Activated T-cell treated with anti-CD3 and anti-CD28 coated beads, Interleukin-2, amount 50 U/mL, for 72 hours (primary cell): ENCODE measurements around the gene MICALL2. TPM values are rescaled to one million over a fixed set of nuclear protein-coding genes. Genes with fewer than 3 reads are reported as not detected.

Experiments used
- ATAC-seq, 2 donors: fragments of 150-1000 bp; cut with Tn5 transposase; replicated peaks in 1 of 2; 2 replicates each; pipeline ENCODE4 v1.10.0; 2021; ENCODE audit warnings: moderate library complexity in 2 of 2, mild to moderate bottlenecking in 1 of 2
- DNase-seq, 2 donors: peaks; one replicate each; pipeline ENCODE4 v3.0.0; 2021 to 2022; ENCODE audit warnings: mixed read lengths in 1 of 2
- H3K27ac Mint-ChIP-seq: one replicate; pipeline ENCODE4 v1.8.0; 2022; ENCODE audit warnings: mild to moderate bottlenecking, moderate library complexity, mixed read lengths
- H3K27me3 Mint-ChIP-seq: one replicate; pipeline ENCODE4 v1.8.0; 2022; ENCODE audit warnings: low read depth, mixed read lengths
- H3K36me3 Mint-ChIP-seq, 2 donors: one replicate each; pipeline ENCODE4 v1.8.0; 2022; ENCODE audit warnings: mixed read lengths in 2 of 2, mild to moderate bottlenecking in 1 of 2; ENCODE audit not compliant: insufficient read depth in 2 of 2
- H3K4me1 Mint-ChIP-seq: one replicate; pipeline ENCODE4 v1.8.0; 2022; ENCODE audit warnings: low read depth, mixed read lengths
- H3K4me3 Mint-ChIP-seq, 2 donors: one replicate each; pipeline ENCODE4 v1.8.0; 2022; ENCODE audit warnings: mild to moderate bottlenecking in 2 of 2, mixed read lengths in 2 of 2, moderate library complexity in 2 of 2
- H3K9me3 Mint-ChIP-seq, 2 donors: one replicate each; pipeline ENCODE4 v1.8.0; 2022; ENCODE audit warnings: mixed read lengths in 2 of 2
- total RNA-seq, 2 donors: library from RNA; stranded (reverse); gene quantifications; one replicate each; pipeline ENCODE4 v1.2.3, GENCODE V29; 2022

MICALL2 gene
- total RNA-seq, 2 donors from 2014 or later, result 3.5 to 3.7 TPM

GRCh38 chr7:1497293-1497927 lies 38.1 kb upstream of the MICALL2 start:
- Mint-ChIP-seq H3K4me3 (no peak overlapping the region), H3K36me3 (peaks cover 3 to 6% of the 10 kb centered on the region in 2 donors), H3K9me3 (no peaks in the 10 kb centered on the region), H3K27ac (no peak overlapping the region), H3K27me3 (no peaks in the 10 kb centered on the region), H3K4me1 (peaks cover 20% of the 10 kb centered on the region)
- no peak for DNase-seq
- ATAC-seq, result no peak

GRCh38 chr7:1496531-1497292 lies 37.4 kb upstream of the MICALL2 start:
- Mint-ChIP-seq H3K4me3 (no peak overlapping the region), H3K36me3 (no peaks in the 10 kb centered on the region)

GRCh38 chr7:1495564-1496242 lies 36.4 kb upstream of the MICALL2 start:
- Mint-ChIP-seq H3K4me1 (peaks cover 5% of the 10 kb centered on the region), H3K36me3 (peaks cover 0 to 4% of the 10 kb centered on the region in 2 donors), H3K27me3 (no peaks in the 10 kb centered on the region), H3K9me3 (no peaks in the 10 kb centered on the region), H3K4me3 (no peak overlapping the region), H3K27ac (no peak overlapping the region)
- DNase-seq (no peak), ATAC-seq (no peak)

More at GRCh38 chr7:1496531-1497292, 37.4 kb upstream of the MICALL2 start:
- Mint-ChIP-seq H3K4me1 (peaks cover 13% of the 10 kb centered on the region), H3K27me3 (no peaks in the 10 kb centered on the region), H3K9me3 (no peaks in the 10 kb centered on the region), H3K27ac (no peak overlapping the region)
- no peak for ATAC-seq
- no peak for DNase-seq

- no peaks in the 10 kb centered on the region for H3K4me1 Mint-ChIP-seq
- no peaks in the 10 kb centered on the region for H3K9me3 Mint-ChIP-seq
- DNase-seq, result no peak
- no peak overlapping the region for H3K27ac Mint-ChIP-seq
- peaks cover 0 to 7% of the 10 kb centered on the region in 2 donors for H3K36me3 Mint-ChIP-seq
- ATAC-seq, result no peak
- H3K27me3 Mint-ChIP-seq, result no peaks in the 10 kb centered on the region
- no peak overlapping the region for H3K4me3 Mint-ChIP-seq
These were observed 35.7 kb upstream of the MICALL2 start for GRCh38 chr7:1494866-1495563.

- ATAC-seq (no peak), DNase-seq (no peak)
- no peaks in the 10 kb centered on the region for H3K27me3 Mint-ChIP-seq
- no peak overlapping the region for H3K27ac Mint-ChIP-seq
- H3K4me3 Mint-ChIP-seq, result no peak overlapping the region
- no peaks in the 10 kb centered on the region for H3K9me3 Mint-ChIP-seq
- H3K4me1 Mint-ChIP-seq, result no peaks in the 10 kb centered on the region
- peaks cover 0 to 7% of the 10 kb centered on the region in 2 donors for H3K36me3 Mint-ChIP-seq
These were observed 35.2 kb upstream of the MICALL2 start for GRCh38 chr7:1494447-1494846.

GRCh38 chr7:1493571-1493970 lies 34.3 kb upstream of the MICALL2 start:
- H3K27ac Mint-ChIP-seq, result no peak overlapping the region
- H3K4me1 Mint-ChIP-seq, result no peaks in the 10 kb centered on the region
- H3K27me3 Mint-ChIP-seq, result no peaks in the 10 kb centered on the region
- no peaks in the 10 kb centered on the region for H3K9me3 Mint-ChIP-seq
- no peak for DNase-seq
- peaks cover 0 to 9% of the 10 kb centered on the region in 2 donors for H3K36me3 Mint-ChIP-seq
- ATAC-seq, result no peak
- no peak overlapping the region for H3K4me3 Mint-ChIP-seq

GRCh38 chr7:1493129-1493528 lies 33.9 kb upstream of the MICALL2 start:
- H3K27me3 Mint-ChIP-seq, result no peaks in the 10 kb centered on the region
- ATAC-seq (no peak), DNase-seq (no peak)
- H3K9me3 Mint-ChIP-seq, result no peaks in the 10 kb centered on the region
- no peak overlapping the region for H3K4me3 Mint-ChIP-seq
- H3K4me1 Mint-ChIP-seq, result no peaks in the 10 kb centered on the region
- no peak overlapping the region for H3K27ac Mint-ChIP-seq
- peaks cover 0 to 10% of the 10 kb centered on the region in 2 donors for H3K36me3 Mint-ChIP-seq

- no peaks in the 10 kb centered on the region for H3K9me3 Mint-ChIP-seq
- no peaks in the 10 kb centered on the region for H3K27me3 Mint-ChIP-seq
- H3K27ac Mint-ChIP-seq, result no peak overlapping the region
- ATAC-seq (no peak), DNase-seq (no peak)
- no peak overlapping the region for H3K4me3 Mint-ChIP-seq
- peaks cover 0 to 10% of the 10 kb centered on the region in 2 donors for H3K36me3 Mint-ChIP-seq
- no peaks in the 10 kb centered on the region for H3K4me1 Mint-ChIP-seq
These were observed 33.4 kb upstream of the MICALL2 start for GRCh38 chr7:1492640-1493039.

- Mint-ChIP-seq H3K4me3 (no peak overlapping the region), H3K27me3 (no peaks in the 10 kb centered on the region), H3K27ac (no peak overlapping the region), H3K9me3 (no peaks in the 10 kb centered on the region), H3K4me1 (no peaks in the 10 kb centered on the region), H3K36me3 (peaks cover 0 to 10% of the 10 kb centered on the region in 2 donors)
- DNase-seq (no peak), ATAC-seq (no peak)
These were observed 33.0 kb upstream of the MICALL2 start for GRCh38 chr7:1492221-1492620.

GRCh38 chr7:1490837-1491236 lies 31.6 kb upstream of the MICALL2 start:
- H3K4me1 Mint-ChIP-seq, result no peaks in the 10 kb centered on the region
- no peak for DNase-seq
- peaks cover 0 to 12% of the 10 kb centered on the region in 2 donors for H3K36me3 Mint-ChIP-seq
- ATAC-seq, result no peak
- no peaks in the 10 kb centered on the region for H3K27me3 Mint-ChIP-seq
- H3K27ac Mint-ChIP-seq, result no peak overlapping the region
- no peaks in the 10 kb centered on the region for H3K9me3 Mint-ChIP-seq
- no peak overlapping the region for H3K4me3 Mint-ChIP-seq

- Mint-ChIP-seq H3K4me3 (no peak overlapping the region), H3K27ac (no peak overlapping the region), H3K36me3 (peaks cover 0 to 12% of the 10 kb centered on the region in 2 donors), H3K4me1 (no peaks in the 10 kb centered on the region), H3K27me3 (no peaks in the 10 kb centered on the region), H3K9me3 (no peaks in the 10 kb centered on the region)
- DNase-seq, result no peak
- no peak for ATAC-seq
These were observed 30.1 kb upstream of the MICALL2 start for GRCh38 chr7:1489336-1489735.

GRCh38 chr7:1488016-1488415 lies 28.7 kb upstream of the MICALL2 start:
- no peak overlapping the region for H3K4me3 Mint-ChIP-seq
- H3K27me3 Mint-ChIP-seq, result no peaks in the 10 kb centered on the region
- peaks cover 0 to 12% of the 10 kb centered on the region in 2 donors for H3K36me3 Mint-ChIP-seq
- H3K27ac Mint-ChIP-seq, result no peak overlapping the region
- H3K4me1 Mint-ChIP-seq, result no peaks in the 10 kb centered on the region
- no peak for DNase-seq
- no peaks in the 10 kb centered on the region for H3K9me3 Mint-ChIP-seq
- no peak for ATAC-seq

GRCh38 chr7:1487466-1487865 lies 28.2 kb upstream of the MICALL2 start:
- Mint-ChIP-seq H3K27ac (no peak overlapping the region), H3K27me3 (no peaks in the 10 kb centered on the region), H3K4me3 (no peak overlapping the region), H3K36me3 (peaks cover 0 to 12% of the 10 kb centered on the region in 2 donors), H3K4me1 (no peaks in the 10 kb centered on the region), H3K9me3 (no peaks in the 10 kb centered on the region)
- ATAC-seq, result no peak
- DNase-seq, result no peak
